Measurements from ENCODE around the gene PMS2. TPM values are rescaled to one million over a fixed set of nuclear protein-coding genes. Genes with fewer than 3 reads are reported as not detected.
"Not testable (repeated sequence)": the region's sequence is repeated elsewhere in the genome, so short reads cannot be mapped to it uniquely, and the experiment has no call there.

Gene PMS2
- total and polyA plus RNA-seq, 5 donors = 3.1 to 8.2 (median 6.5) TPM

GRCh38 chr7:5970347-5970911, 38.4 kb downstream of the PMS2 start, which contains the start of gene RSPH10B:
TSS of gene RSPH10B (minus strand) at chr7:5970689. CDS start at chr7:5967116, 3,573 bp downstream.
- H3K27ac ChIP-seq (ENCODE audit: low read length); H3K9me3 ChIP-seq (ENCODE audit: control insufficient read depth, low read length); DNase-seq; intact Hi-C loops (cut with DNase I); H3K27me3 ChIP-seq (ENCODE audit: control insufficient read depth, insufficient read depth); H3K4me1 ChIP-seq (ENCODE audit: control insufficient read depth, insufficient read depth, low read length); H3K4me3 ChIP-seq (ENCODE audit: low read length): not testable (repeated sequence)
- 5% methylated on average over 21 of the region's 43 CpGs for WGBS
- ATAC-seq = peak; percentile 74 to 84

GRCh38 chr7:5963810-5964209, 45.0 kb downstream of the PMS2 start:
- H3K27ac ChIP-seq (ENCODE audit: low read length); DNase-seq; H3K27me3 ChIP-seq (ENCODE audit: control insufficient read depth, insufficient read depth); intact Hi-C loops (cut with DNase I); ATAC-seq; H3K4me3 ChIP-seq (ENCODE audit: low read length); H3K4me1 ChIP-seq (ENCODE audit: control insufficient read depth, insufficient read depth, low read length); H3K9me3 ChIP-seq (ENCODE audit: control insufficient read depth, low read length): not testable (repeated sequence)
- WGBS = 93% methylated on average over 4 of the region's 7 CpGs

- WGBS = 57% methylated on average over 4 of the region's 13 CpGs
- H3K4me1 ChIP-seq (ENCODE audit: control insufficient read depth, insufficient read depth, low read length); H3K27me3 ChIP-seq (ENCODE audit: control insufficient read depth, insufficient read depth); H3K9me3 ChIP-seq (ENCODE audit: control insufficient read depth, low read length); intact Hi-C loops (cut with DNase I); H3K4me3 ChIP-seq (ENCODE audit: low read length); ATAC-seq; DNase-seq; H3K27ac ChIP-seq (ENCODE audit: low read length): not testable (repeated sequence)
Observed at GRCh38 chr7:5963205-5963604, 45.6 kb downstream of the PMS2 start.

GRCh38 chr7:5934945-5935450, 73.9 kb downstream of the PMS2 start:
- H3K9me3 ChIP-seq (ENCODE audit: control insufficient read depth, low read length); intact Hi-C loops (cut with DNase I); H3K27me3 ChIP-seq (ENCODE audit: control insufficient read depth, insufficient read depth); H3K27ac ChIP-seq (ENCODE audit: low read length); DNase-seq; H3K4me3 ChIP-seq (ENCODE audit: low read length); H3K4me1 ChIP-seq (ENCODE audit: control insufficient read depth, insufficient read depth, low read length): not testable (repeated sequence)
- no CpG with 5 or more reads among the region's 17 CpGs for WGBS
- ATAC-seq = peak in 1 of 2 donors; percentile 28

GRCh38 chr7:5931905-5932644, 76.8 kb downstream of the PMS2 start:
- H3K27me3 ChIP-seq (ENCODE audit: control insufficient read depth, insufficient read depth); H3K9me3 ChIP-seq (ENCODE audit: control insufficient read depth, low read length); H3K4me1 ChIP-seq (ENCODE audit: control insufficient read depth, insufficient read depth, low read length); intact Hi-C loops (cut with DNase I); H3K27ac ChIP-seq (ENCODE audit: low read length); DNase-seq; H3K4me3 ChIP-seq (ENCODE audit: low read length): not testable (repeated sequence)
- 57% methylated on average over 6 of the region's 13 CpGs for WGBS
- ATAC-seq = peak in 1 of 2 donors; percentile 44

- H3K27ac ChIP-seq (ENCODE audit: low read length); intact Hi-C loops (cut with DNase I); H3K9me3 ChIP-seq (ENCODE audit: control insufficient read depth, low read length); H3K27me3 ChIP-seq (ENCODE audit: control insufficient read depth, insufficient read depth); H3K4me3 ChIP-seq (ENCODE audit: low read length); H3K4me1 ChIP-seq (ENCODE audit: control insufficient read depth, insufficient read depth, low read length): not testable (repeated sequence)
- DNase-seq = peak in 1 of 3 donors; percentile 31
- peak in 1 of 2 donors; percentile 15 for ATAC-seq
- WGBS = 95% methylated on average over 13 of the region's 14 CpGs
Observed at GRCh38 chr7:5931250-5931649, 77.6 kb downstream of the PMS2 start.

GRCh38 chr7:5930290-5930689, 78.6 kb downstream of the PMS2 start:
- ATAC-seq; H3K27ac ChIP-seq (ENCODE audit: low read length); intact Hi-C loops (cut with DNase I); H3K4me1 ChIP-seq (ENCODE audit: control insufficient read depth, insufficient read depth, low read length); H3K4me3 ChIP-seq (ENCODE audit: low read length); DNase-seq; H3K9me3 ChIP-seq (ENCODE audit: control insufficient read depth, low read length); H3K27me3 ChIP-seq (ENCODE audit: control insufficient read depth, insufficient read depth): not testable (repeated sequence)
- 85% methylated on average over 2 of the region's 10 CpGs for WGBS

- H3K4me1 ChIP-seq (ENCODE audit: control insufficient read depth, insufficient read depth, low read length); DNase-seq; H3K27ac ChIP-seq (ENCODE audit: low read length); intact Hi-C loops (cut with DNase I); H3K27me3 ChIP-seq (ENCODE audit: control insufficient read depth, insufficient read depth); H3K4me3 ChIP-seq (ENCODE audit: low read length); H3K9me3 ChIP-seq (ENCODE audit: control insufficient read depth, low read length); ATAC-seq: not testable (repeated sequence)
- 100% methylated on average over 1 of the region's 13 CpGs for WGBS
Observed at GRCh38 chr7:5926263-5926870, 82.5 kb downstream of the PMS2 start.

- H3K9me3 ChIP-seq (ENCODE audit: control insufficient read depth, low read length); ATAC-seq; H3K27me3 ChIP-seq (ENCODE audit: control insufficient read depth, insufficient read depth); intact Hi-C loops (cut with DNase I); H3K4me3 ChIP-seq (ENCODE audit: low read length); H3K27ac ChIP-seq (ENCODE audit: low read length); H3K4me1 ChIP-seq (ENCODE audit: control insufficient read depth, insufficient read depth, low read length); DNase-seq: not testable (repeated sequence)
- WGBS = 100% methylated on average over 2 of the region's 12 CpGs
Observed at GRCh38 chr7:5924630-5925029, 84.2 kb downstream of the PMS2 start.

GRCh38 chr7:5924180-5924579, 84.7 kb downstream of the PMS2 start:
- intact Hi-C loops (cut with DNase I); H3K27me3 ChIP-seq (ENCODE audit: control insufficient read depth, insufficient read depth); DNase-seq; H3K4me3 ChIP-seq (ENCODE audit: low read length); H3K9me3 ChIP-seq (ENCODE audit: control insufficient read depth, low read length); ATAC-seq; H3K4me1 ChIP-seq (ENCODE audit: control insufficient read depth, insufficient read depth, low read length); H3K27ac ChIP-seq (ENCODE audit: low read length): not testable (repeated sequence)
- WGBS = 100% methylated on average over 1 of the region's 2 CpGs

Data from right cardiac atrium (tissue), 5 donors.